DOHH2 (cell line): Measurements from ENCODE around the gene SMOC1.

ENCODE experiments used
- H3F3A ChIP-seq: fragments of 200-600 bp; sonication (generic), shearing (Covaris generic); 2 replicates; pipeline ENCODE4 v1.6.0; 2016; ENCODE audit warnings: antibody characterized with exemption, mild to moderate bottlenecking; ENCODE audit not compliant: control insufficient read depth, insufficient read depth
- H3K27ac ChIP-seq: fragments of 200-600 bp; sonication (generic); 2 replicates; pipeline ENCODE4 v1.5.1; 2014; ENCODE audit warnings: low read depth, mild to moderate bottlenecking, low read length, moderate library complexity
- H3K27me3 ChIP-seq: fragments of 200-600 bp; sonication (generic); 2 replicates; pipeline ENCODE4 v1.6.1; 2014; ENCODE audit warnings: mild to moderate bottlenecking, low read length, mixed read lengths; ENCODE audit not compliant: control insufficient read depth
- H3K36me3 ChIP-seq: fragments of 200-600 bp; sonication (generic); 2 replicates; pipeline ENCODE4 v1.6.1; 2014; ENCODE audit warnings: mild to moderate bottlenecking, low read length, moderate library complexity, mixed read lengths; ENCODE audit not compliant: control insufficient read depth
- H3K4me1 ChIP-seq: fragments of 200-600 bp; sonication (generic); 2 replicates; pipeline ENCODE4 v1.6.1; 2014; ENCODE audit warnings: mild to moderate bottlenecking, low read length, mixed read lengths; ENCODE audit not compliant: control insufficient read depth
- H3K4me2 ChIP-seq: fragments of 200-600 bp; sonication (generic); 2 replicates; pipeline ENCODE4 v1.6.0; 2014; ENCODE audit warnings: mild to moderate bottlenecking, low read length, moderate library complexity
- H3K4me3 ChIP-seq: fragments of 200-600 bp; sonication (generic); 2 replicates; pipeline ENCODE4 v1.5.1; 2014; ENCODE audit warnings: mild to moderate bottlenecking, low read length, mixed read lengths
- H3K79me2 ChIP-seq: fragments of 200-600 bp; sonication (generic); 2 replicates; pipeline ENCODE4 v1.6.1; 2014; ENCODE audit warnings: mild to moderate bottlenecking, low read length, mixed read lengths; ENCODE audit not compliant: control insufficient read depth
- H3K9me2 ChIP-seq: fragments of 200-600 bp; sonication (generic); replicated peaks from 2 replicates; pipeline ENCODE4 v1.6.1; 2014; ENCODE audit warnings: mild to moderate bottlenecking, low read length, mixed read lengths; ENCODE audit not compliant: control insufficient read depth
- H3K9me3 ChIP-seq: fragments of 200-600 bp; sonication (generic); 2 replicates; pipeline ENCODE4 v1.6.1; 2014; ENCODE audit warnings: antibody characterized with exemption, low read length, mixed read lengths; ENCODE audit not compliant: control insufficient read depth, insufficient read depth
- H4K20me1 ChIP-seq: fragments of 200-600 bp; sonication (generic); 2 replicates; pipeline ENCODE4 v1.6.0; 2014; ENCODE audit warnings: low read depth, mild to moderate bottlenecking, antibody characterized with exemption, low read length, moderate library complexity; ENCODE audit not compliant: control insufficient read depth, insufficient read depth
- EZH2phosphoT487 ChIP-seq: fragments of 200-600 bp; sonication (generic); IDR thresholded peaks from 2 replicates; pipeline ENCODE4 v1.6.1; 2017; ENCODE audit warnings: borderline replicate concordance, mild to moderate bottlenecking, antibody characterized with exemption, low read length, moderate library complexity, mixed read lengths
- TF ChIP-seq, protein P1 (sequence below): fragments of 200-600 bp; sonication (generic); IDR thresholded peaks from one replicate; pipeline ENCODE4 v1.5.1; 2014; ENCODE audit warnings: antibody characterized with exemption, mild to moderate bottlenecking, low read depth, low read length; ENCODE audit not compliant: poor library complexity, severe bottlenecking

The SMOC1 gene

DNA sequence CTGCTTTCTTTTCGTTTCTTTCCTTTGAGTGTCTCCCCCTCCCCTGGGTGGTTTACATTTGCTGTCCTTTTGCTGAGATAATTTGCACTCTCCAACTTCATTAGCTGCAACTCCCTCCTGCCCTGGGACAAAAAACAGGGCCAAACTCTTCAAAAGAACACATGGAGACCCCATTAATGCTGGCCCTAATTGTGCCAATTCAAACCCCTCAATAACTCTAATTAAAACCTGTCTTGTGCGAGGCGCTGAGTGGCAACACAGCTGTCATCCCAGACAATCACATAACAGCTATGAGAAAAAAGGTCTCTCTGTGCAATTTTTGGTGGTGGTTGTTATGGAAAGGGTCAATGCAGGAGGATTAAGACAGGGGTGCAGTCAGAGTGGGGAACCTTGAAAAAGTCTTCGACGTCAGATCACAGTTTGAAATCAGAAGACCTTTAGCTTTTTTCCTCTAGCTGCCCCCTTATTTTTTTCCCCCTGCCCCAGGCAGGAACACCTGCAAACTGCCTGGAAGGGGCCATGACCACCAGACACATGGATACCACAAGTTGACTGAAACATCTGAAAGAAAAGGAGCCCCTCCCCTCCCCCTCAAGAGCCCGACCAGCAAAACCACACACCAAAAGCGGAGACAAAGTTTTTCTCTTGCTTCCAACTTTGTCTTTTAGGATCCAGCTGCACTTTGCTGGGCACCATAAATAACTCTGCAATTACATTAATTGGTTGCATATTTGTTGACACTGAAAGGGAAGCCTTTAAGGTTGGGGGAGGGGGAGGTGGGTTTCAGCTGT is 26.5 kb upstream of the SMOC1 start:
- H3K9me2 ChIP-seq = no peaks in the 10 kb centered on the region
- H3F3A ChIP-seq = no peaks in the 10 kb centered on the region
- H3K4me3 ChIP-seq = no peak overlapping the region
- TF ChIP-seq, protein P1, sequence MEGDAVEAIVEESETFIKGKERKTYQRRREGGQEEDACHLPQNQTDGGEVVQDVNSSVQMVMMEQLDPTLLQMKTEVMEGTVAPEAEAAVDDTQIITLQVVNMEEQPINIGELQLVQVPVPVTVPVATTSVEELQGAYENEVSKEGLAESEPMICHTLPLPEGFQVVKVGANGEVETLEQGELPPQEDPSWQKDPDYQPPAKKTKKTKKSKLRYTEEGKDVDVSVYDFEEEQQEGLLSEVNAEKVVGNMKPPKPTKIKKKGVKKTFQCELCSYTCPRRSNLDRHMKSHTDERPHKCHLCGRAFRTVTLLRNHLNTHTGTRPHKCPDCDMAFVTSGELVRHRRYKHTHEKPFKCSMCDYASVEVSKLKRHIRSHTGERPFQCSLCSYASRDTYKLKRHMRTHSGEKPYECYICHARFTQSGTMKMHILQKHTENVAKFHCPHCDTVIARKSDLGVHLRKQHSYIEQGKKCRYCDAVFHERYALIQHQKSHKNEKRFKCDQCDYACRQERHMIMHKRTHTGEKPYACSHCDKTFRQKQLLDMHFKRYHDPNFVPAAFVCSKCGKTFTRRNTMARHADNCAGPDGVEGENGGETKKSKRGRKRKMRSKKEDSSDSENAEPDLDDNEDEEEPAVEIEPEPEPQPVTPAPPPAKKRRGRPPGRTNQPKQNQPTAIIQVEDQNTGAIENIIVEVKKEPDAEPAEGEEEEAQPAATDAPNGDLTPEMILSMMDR = no peak
- TF ChIP-seq EZH2phosphoT487 = no peak
- no peak overlapping the region for H3K4me2 ChIP-seq
- no peak overlapping the region for H3K27ac ChIP-seq
- no peaks in the 10 kb centered on the region for H3K4me1 ChIP-seq
- H3K9me3 ChIP-seq = no peaks in the 10 kb centered on the region
- no peaks in the 10 kb centered on the region for H3K36me3 ChIP-seq
- H4K20me1 ChIP-seq = no peaks in the 10 kb centered on the region
- H3K79me2 ChIP-seq = no peaks in the 10 kb centered on the region
- peaks cover 22% of the 10 kb centered on the region; the same call in 1 of the 2 replicates for H3K27me3 ChIP-seq

- no peaks in the 10 kb centered on the region for H3K9me3 ChIP-seq
Measured at GRCh38 chr14:69853774-69854173, 25.4 kb upstream of the SMOC1 start.

GRCh38 chr14:69854598-69854997 is 24.6 kb upstream of the SMOC1 start:
- Histone ChIP-seq H3K27ac (no peak overlapping the region), H3K4me1 (no peaks in the 10 kb centered on the region), H3F3A (no peaks in the 10 kb centered on the region), H3K4me2 (no peak overlapping the region), H3K9me2 (no peaks in the 10 kb centered on the region), H3K36me3 (no peaks in the 10 kb centered on the region), H3K79me2 (no peaks in the 10 kb centered on the region), H3K27me3 (peaks cover 15% of the 10 kb centered on the region), H3K9me3 (no peaks in the 10 kb centered on the region), H4K20me1 (no peaks in the 10 kb centered on the region), H3K4me3 (no peak overlapping the region)
- TF ChIP-seq, protein P1 = no peak
- TF ChIP-seq EZH2phosphoT487 = no peak

More at GRCh38 chr14:69853774-69854173, 25.4 kb upstream of the SMOC1 start:
- Histone ChIP-seq H3K79me2 (no peaks in the 10 kb centered on the region), H3K4me1 (no peaks in the 10 kb centered on the region), H3F3A (no peaks in the 10 kb centered on the region), H3K4me3 (no peak overlapping the region), H3K9me2 (no peaks in the 10 kb centered on the region), H3K4me2 (no peak overlapping the region), H4K20me1 (no peaks in the 10 kb centered on the region), H3K27ac (no peak overlapping the region), H3K27me3 (peaks cover 17% of the 10 kb centered on the region), H3K36me3 (no peaks in the 10 kb centered on the region)
- TF ChIP-seq, protein P1 = no peak
- TF ChIP-seq EZH2phosphoT487 = no peak
